Tibial nerve (tissue), 4 donors: Measurements from ENCODE around the gene GSTM2. TPM values are rescaled to one million over a fixed set of nuclear protein-coding genes. Genes with fewer than 3 reads are reported as not detected.

Source experiments
- DNase-seq, 2 donors: peaks; one replicate each; pipeline ENCODE4 v3.0.0-alpha.2; 2019; ENCODE audit warnings: low spot score in 2 of 2
- H3K27ac ChIP-seq, 4 donors: fragments of 200-600 bp; sonication (generic) in 3 of 4; one replicate each; pipeline ENCODE4 v1.5.1; 2017 to 2019; ENCODE audit warnings: mild to moderate bottlenecking in 1 of 4
- H3K27me3 ChIP-seq, 2 donors: fragments of 200-600 bp; sonication (generic) in 1 of 2; one replicate each; pipeline versions ENCODE4 v1.5.1 to v1.6.0; 2017 to 2019
- H3K36me3 ChIP-seq, 3 donors: fragments of 200-600 bp; sonication (generic); one replicate each; pipeline ENCODE4 v1.5.1; 2018 to 2019
- H3K4me1 ChIP-seq, 4 donors: fragments of 200-600 bp; sonication (generic) in 3 of 4; one replicate each; pipeline ENCODE4 v1.5.1; 2017 to 2019
- H3K4me3 ChIP-seq, 4 donors: fragments of 200-600 bp; sonication (generic) in 3 of 4; one replicate each; pipeline ENCODE4 v1.5.1; 2017 to 2019; ENCODE audit warnings: mild to moderate bottlenecking in 1 of 4, moderate library complexity in 1 of 4
- H3K9me3 ChIP-seq, 4 donors: fragments of 200-600 bp; sonication (generic) in 3 of 4; one replicate each; pipeline ENCODE4 v1.5.1; 2017 to 2019
- EP300 ChIP-seq, 2 donors: sonication (generic); formaldehyde crosslinking; IDR thresholded peaks; one replicate each; pipeline ENCODE4 v1.6.1; 2017; ENCODE audit warnings: antibody characterized with exemption in 2 of 2, mild to moderate bottlenecking in 1 of 2
- POLR2A ChIP-seq, 2 donors: fragments of 450-650 bp; IDR thresholded peaks; one replicate each; pipeline ENCODE4 v1.6.1; 2017; ENCODE audit warnings: antibody characterized with exemption in 2 of 2, mild to moderate bottlenecking in 2 of 2, moderate library complexity in 2 of 2
- WGBS, 2 donors: methylation state at CpG; one replicate each; pipeline ENCODE4 v1.1.5; 2018; 5-methylcytosine and 5-hydroxymethylcytosine counted together
- total RNA-seq, 4 donors: library from RNA; depleted of rRNA; stranded (reverse); fragments of >200 nt; gene quantifications; one replicate each; pipeline ENCODE4 v1.1.0, GENCODE V29; 2016
- TF ChIP-seq, protein P1 (sequence below), 5 experiments: fragments of 200-600 bp in 3 of 5; fragments of 450-650 bp in 2 of 5; sonication (generic) in 3 of 5; IDR thresholded peaks; one replicate each; pipeline ENCODE4 v1.5.1; 2016 to 2019; ENCODE audit warnings: antibody characterized with exemption in 5 of 5, mild to moderate bottlenecking in 3 of 5, moderate library complexity in 2 of 5

Gene GSTM2
- 100 to 1,000 TPM in 2 of 4 donors, 10 to 100 TPM in 2; 87.1 to 120 (median 103) TPM for total RNA-seq

DNA sequence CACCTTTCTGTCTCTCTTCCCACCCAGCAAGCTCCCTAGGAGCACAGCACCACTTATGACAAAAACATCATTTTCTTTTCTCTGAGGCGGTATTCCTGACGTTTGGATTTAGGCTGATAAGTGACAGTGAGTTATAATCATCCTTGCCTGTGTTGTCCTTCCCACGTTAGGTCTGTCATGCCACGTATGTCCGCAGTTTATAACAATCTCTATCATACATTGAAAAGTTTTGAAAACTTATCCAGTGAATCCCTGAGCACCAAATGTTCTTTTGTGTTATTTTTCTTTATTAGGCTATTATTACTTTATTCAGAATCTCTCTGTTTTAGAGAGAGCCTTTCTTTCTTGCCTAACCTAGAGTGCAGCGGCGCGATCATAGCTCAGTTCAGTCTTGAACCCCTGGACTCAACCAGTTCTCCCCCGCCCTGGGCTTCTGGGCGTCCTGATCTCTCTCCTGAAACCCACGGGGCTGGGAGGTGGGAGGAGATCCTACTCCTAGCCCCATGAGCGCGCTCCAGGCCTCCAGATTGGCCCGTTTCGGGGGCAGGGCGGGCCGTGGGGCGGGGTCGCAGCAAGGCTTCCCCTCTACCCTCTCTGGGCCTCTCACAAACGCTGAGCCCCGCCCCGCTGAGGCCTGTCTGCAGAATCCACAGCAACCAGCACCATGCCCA is at the start of gene GSTM2:
Gene GSTM2 (plus strand): TSS at position 606 of the 671 bp plus-strand sequence. CDS start 59 bp downstream, at position 665.
- peak; percentile 87 to 88 for DNase-seq
- Histone ChIP-seq H3K4me3 (peak within 1 kb of the TSS; percentile 46 to 75 (median 66)), H3K9me3 (no peaks in the 10 kb centered on the region), H3K27ac (peak within 1 kb of the TSS; percentile 46 to 84 (median 70)), H3K36me3 (peaks cover 0 to 16% (median 0%) of the 10 kb centered on the region in 3 donors), H3K4me1 (peaks cover 0 to 11% (median 3%) of the 10 kb centered on the region in 4 donors), H3K27me3 (no peaks in the 10 kb centered on the region)
- TF ChIP-seq EP300 (IDR thresholded peaks at IDR 0.05) (peak; percentile 34 to 66), POLR2A (IDR thresholded peaks at IDR 0.05) (peak in 1 of 2 donors; percentile 60)
- TF ChIP-seq, protein P1, sequence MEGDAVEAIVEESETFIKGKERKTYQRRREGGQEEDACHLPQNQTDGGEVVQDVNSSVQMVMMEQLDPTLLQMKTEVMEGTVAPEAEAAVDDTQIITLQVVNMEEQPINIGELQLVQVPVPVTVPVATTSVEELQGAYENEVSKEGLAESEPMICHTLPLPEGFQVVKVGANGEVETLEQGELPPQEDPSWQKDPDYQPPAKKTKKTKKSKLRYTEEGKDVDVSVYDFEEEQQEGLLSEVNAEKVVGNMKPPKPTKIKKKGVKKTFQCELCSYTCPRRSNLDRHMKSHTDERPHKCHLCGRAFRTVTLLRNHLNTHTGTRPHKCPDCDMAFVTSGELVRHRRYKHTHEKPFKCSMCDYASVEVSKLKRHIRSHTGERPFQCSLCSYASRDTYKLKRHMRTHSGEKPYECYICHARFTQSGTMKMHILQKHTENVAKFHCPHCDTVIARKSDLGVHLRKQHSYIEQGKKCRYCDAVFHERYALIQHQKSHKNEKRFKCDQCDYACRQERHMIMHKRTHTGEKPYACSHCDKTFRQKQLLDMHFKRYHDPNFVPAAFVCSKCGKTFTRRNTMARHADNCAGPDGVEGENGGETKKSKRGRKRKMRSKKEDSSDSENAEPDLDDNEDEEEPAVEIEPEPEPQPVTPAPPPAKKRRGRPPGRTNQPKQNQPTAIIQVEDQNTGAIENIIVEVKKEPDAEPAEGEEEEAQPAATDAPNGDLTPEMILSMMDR (IDR thresholded peaks at IDR 0.05), result no peak
- 7 to 11% methylated on average over 16 to 22 of the region's 22 CpGs for WGBS, 2 donors

- no peak for DNase-seq
- peaks cover 0 to 61% (median 33%) of the 10 kb centered on the region in 4 donors for H3K4me1 ChIP-seq
- H3K27ac ChIP-seq, result peak overlapping the region; percentile 80 to 90 (median 85)
- H3K36me3 ChIP-seq, result no peaks in the 10 kb centered on the region
- WGBS, 2 donors, result 42 to 47% methylated on average over 9 of the region's 9 CpGs
- H3K9me3 ChIP-seq, result no peaks in the 10 kb centered on the region
- peak overlapping the region; percentile 64 to 76 (median 66) for H3K4me3 ChIP-seq
- TF ChIP-seq POLR2A (IDR thresholded peaks at IDR 0.05) (no peak), EP300 (IDR thresholded peaks at IDR 0.05) (no peak)
- TF ChIP-seq, protein P1 (IDR thresholded peaks at IDR 0.05), result no peak
- H3K27me3 ChIP-seq, result no peaks in the 10 kb centered on the region
Measured at GRCh38 chr1:109618661-109619575, 48.9 kb upstream of the GSTM2 start.

- peaks cover 0 to 70% (median 41%) of the 10 kb centered on the region in 4 donors for H3K4me1 ChIP-seq
Measured at GRCh38 chr1:109619576-109620400, 48.1 kb upstream of the GSTM2 start, which contains the start of the genes AMPD2 and GNAT2. TSS of gene AMPD2 (plus strand) at chr1:109619837. CDS start at chr1:109621176, 1,339 bp downstream. TSS of gene GNAT2 (minus strand) at chr1:109619616. CDS start at chr1:109612870, 6,746 bp downstream.

GRCh38 chr1:109620401-109620791 is 47.5 kb upstream of the GSTM2 start:
- no peaks in the 10 kb centered on the region for H3K27me3 ChIP-seq
- TF ChIP-seq POLR2A (IDR thresholded peaks at IDR 0.05) (no peak), EP300 (IDR thresholded peaks at IDR 0.05) (no peak)
- TF ChIP-seq, protein P1 (IDR thresholded peaks at IDR 0.05), result no peak
- H3K9me3 ChIP-seq, result no peaks in the 10 kb centered on the region
- peak overlapping the region; percentile 80 to 90 (median 85) for H3K27ac ChIP-seq
- H3K4me3 ChIP-seq, result peak overlapping the region; percentile 64 to 76 (median 66)
- H3K36me3 ChIP-seq, result peaks cover 0 to 2% (median 0%) of the 10 kb centered on the region in 3 donors
- peaks cover 0 to 76% (median 42%) of the 10 kb centered on the region in 4 donors for H3K4me1 ChIP-seq
- 0% methylated on average over 9 of the region's 9 CpGs for WGBS, 2 donors
- no peak for DNase-seq

More at GRCh38 chr1:109619576-109620400, 48.1 kb upstream of the GSTM2 start, which contains the start of the genes AMPD2 and GNAT2:
- DNase-seq, result peak; percentile 63 to 74
- peak within 1 kb of the TSS; percentile 64 to 76 (median 66) for H3K4me3 ChIP-seq
- no peaks in the 10 kb centered on the region for H3K27me3 ChIP-seq
- TF ChIP-seq EP300 (IDR thresholded peaks at IDR 0.05) (peak in 1 of 2 donors; percentile 62), POLR2A (IDR thresholded peaks at IDR 0.05) (no peak)
- TF ChIP-seq, protein P1 (IDR thresholded peaks at IDR 0.05), result no peak
- no peaks in the 10 kb centered on the region for H3K9me3 ChIP-seq
- H3K36me3 ChIP-seq, result no peaks in the 10 kb centered on the region
- peak within 1 kb of the TSS; percentile 80 to 90 (median 85) for H3K27ac ChIP-seq
- WGBS, 2 donors, result 1 to 2% methylated on average over 37 to 43 of the region's 47 CpGs
